ENCODE data around the gene OR2T10. TPM values are rescaled to one million over a fixed set of nuclear protein-coding genes. Genes with fewer than 3 reads are reported as not detected.

The OR2T10 gene
- total RNA-seq, 2 experiments from 2014 or later = not detected

Other genes starting within 250 kb of the OR2T10 start
- gene OR14C36, start 248.9 kb downstream of the OR2T10 start, total RNA-seq = not detected
- not detected for gene OR2T4, start 236.0 kb downstream of the OR2T10 start, total RNA-seq
- gene OR2T6, start 222.0 kb downstream of the OR2T10 start, total RNA-seq = not detected
- gene OR2T1, start 194.7 kb downstream of the OR2T10 start, total RNA-seq = not detected
- not detected for gene OR2T2, start 152.1 kb downstream of the OR2T10 start, total RNA-seq
- gene OR2T3, start 124.3 kb downstream of the OR2T10 start, total RNA-seq = not detected
- gene OR2T5, start 109.1 kb downstream of the OR2T10 start, total RNA-seq = not detected
- not detected for gene OR2G6, start 89.6 kb downstream of the OR2T10 start, total RNA-seq
- gene OR2T29, start 34.9 kb downstream of the OR2T10 start, total RNA-seq = not detected
- gene OR2T34, start 22.9 kb downstream of the OR2T10 start, total RNA-seq = not detected
- not detected for gene OR2T11, start 37.4 kb upstream of the OR2T10 start, total RNA-seq
- gene OR2T35, start 47.6 kb upstream of the OR2T10 start, total RNA-seq = not detected
- not detected for gene OR2T27, start 57.8 kb upstream of the OR2T10 start, total RNA-seq
- gene OR14I1, start 105.1 kb upstream of the OR2T10 start, total RNA-seq = not detected
- not detected for gene LYPD8, start 158.1 kb upstream of the OR2T10 start, total RNA-seq
- gene SH3BP5L, start 228.2 kb upstream of the OR2T10 start, total RNA-seq = 10 to 100 TPM; 20.3 to 20.5 TPM
- 10 to 100 TPM; 51.6 to 53.4 TPM for gene ZNF672, start 240.5 kb upstream of the OR2T10 start, total RNA-seq

Measured in activated naive CD4-positive, alpha-beta T cell treated with anti-CD3 and anti-CD28 coated beads for 36 hours (primary cell).